A549 (cell line): ENCODE measurements around the gene UMODL1. TPM values are rescaled to one million over a fixed set of nuclear protein-coding genes. Genes with fewer than 3 reads are reported as not detected.

Source experiments
- ATAC-seq, 2 experiments: fragments of 200-7000 bp in 1 of 2; fragments of >200 bp in 1 of 2; cut with Nextera tagmentation in 1 of 2; cut with Tn5 transposase in 1 of 2; 3 replicates each; pipeline versions ENCODE4 v1.8.0 to v1.9.1; 2018 to 2020; ENCODE audit warnings: mild to moderate bottlenecking in 1 of 2, moderate library complexity in 1 of 2
- CTCF ChIA-PET: fragments of 300-600 bp; sonication (Branson Sonifier 250); formaldehyde crosslinking; extraction: SDS; loops from one replicate; lab custom pipeline; 2021; ENCODE audit warnings: antibody characterized with exemption, inconsistent platforms; lab: Yijun Ruan, JAX
- POLR2A ChIA-PET: fragments of 350-600 bp; formaldehyde crosslinking; extraction: SDS; loops from one replicate; lab custom pipeline; 2021; ENCODE audit warnings: antibody characterized with exemption, inconsistent platforms; lab: Yijun Ruan, JAX
- DNase-seq, 2 experiments: peaks; one replicate each; pipeline versions ENCODE4 v3.0.0 to v3.0.0-alpha.2; 2011 to 2016; ENCODE audit warnings: low read depth in 1 of 2, low spot score in 1 of 2
- FAIRE-seq: peaks from 2 replicates; lab custom pipeline; 2011; peaks lifted over from hg19 to GRCh38; lab: Jason Lieb, UNC
- H3K27ac ChIP-seq, 2 experiments: fragments of >200 bp; sonication (Bioruptor Twin); formaldehyde crosslinking; 3 replicates each; pipeline ENCODE4 v1.5.1; 2016 to 2017
- H3K4me1 ChIP-seq: fragments of >200 bp; sonication (Bioruptor Twin); formaldehyde crosslinking; 3 replicates; pipeline ENCODE4 v1.6.1; 2016
- H3K4me2 ChIP-seq: fragments of >200 bp; sonication (Bioruptor Twin); formaldehyde crosslinking; 3 replicates; pipeline ENCODE4 v1.6.1; 2016
- H3K4me3 ChIP-seq: fragments of >200 bp; sonication (Bioruptor Twin); formaldehyde crosslinking; 3 replicates; pipeline ENCODE4 v1.5.1; 2016
- H3K9me3 ChIP-seq: fragments of >200 bp; sonication (Bioruptor Twin); formaldehyde crosslinking; 3 replicates; pipeline ENCODE4 v1.6.1; 2016
- CHD2 ChIP-seq: fragments of 150-350 bp; IDR thresholded peaks from 2 replicates; pipeline ENCODE4 v1.6.1; 2014; ENCODE audit warnings: low read length; ENCODE audit not compliant: partially characterized antibody
- EHMT2 ChIP-seq: fragments of 200-600 bp; sonication (generic); IDR thresholded peaks from 2 replicates; pipeline ENCODE4 v1.6.1; 2016; ENCODE audit warnings: antibody characterized with exemption, low read depth, mild to moderate bottlenecking, moderate library complexity
- FOSB ChIP-seq: fragments of 250-450 bp; sonication (Bioruptor Pico); IDR thresholded peaks from 2 replicates; pipeline ENCODE4 v1.5.0; 2020; ENCODE audit warnings: mild to moderate bottlenecking, moderate library complexity
- HEYL ChIP-seq: fragments of 250-450 bp; sonication (Bioruptor Pico); IDR thresholded peaks from 2 replicates; pipeline ENCODE4 v1.8.0; 2021; ENCODE audit warnings: mild to moderate bottlenecking, moderate library complexity
- HOXA7 ChIP-seq: fragments of 250-450 bp; sonication (Bioruptor Pico); IDR thresholded peaks from 2 replicates; pipeline ENCODE4 v1.5.0; 2020; ENCODE audit warnings: mild to moderate bottlenecking, moderate library complexity
- HOXB13 ChIP-seq: fragments of 250-450 bp; sonication (Bioruptor Pico); IDR thresholded peaks from 2 replicates; pipeline ENCODE4 v1.5.0; 2020; ENCODE audit warnings: low read depth, mild to moderate bottlenecking, moderate library complexity
- MAZ ChIP-seq: fragments of 150-350 bp; IDR thresholded peaks from 2 replicates; pipeline ENCODE4 v1.6.1; 2014; ENCODE audit warnings: antibody characterized with exemption, low read depth, low read length, borderline replicate concordance
- MYC ChIP-seq: IDR thresholded peaks from 2 replicates; pipeline ENCODE4 v1.6.1; 2012; ENCODE audit warnings: mild to moderate bottlenecking, inconsistent platforms, low read length, improper control_type of control experiment, borderline replicate concordance
- NPAS2 ChIP-seq: fragments of 250-450 bp; sonication (Bioruptor Pico); IDR thresholded peaks from 2 replicates; pipeline ENCODE4 v1.8.0; 2022; ENCODE audit warnings: mild to moderate bottlenecking, moderate library complexity, borderline replicate concordance
- PHF8 ChIP-seq: fragments of 200-600 bp; sonication (generic); IDR thresholded peaks from 2 replicates; pipeline ENCODE4 v1.6.1; 2016; ENCODE audit warnings: low read depth, mild to moderate bottlenecking, antibody characterized with exemption, moderate library complexity, borderline replicate concordance
- POLR2A ChIP-seq: IDR thresholded peaks from 2 replicates; pipeline ENCODE4 v1.6.1; 2012; ENCODE audit warnings: mild to moderate bottlenecking, low read length
- POLR2AphosphoS2 ChIP-seq: conservative IDR thresholded peaks from 2 replicates; pipeline ENCODE4 v1.6.1; 2012; ENCODE audit warnings: low read length, improper control_type of control experiment, inconsistent platforms
- SREBF2 ChIP-seq: fragments of 450-650 bp; IDR thresholded peaks from 2 replicates; pipeline ENCODE4 v1.6.1; 2014; ENCODE audit warnings: mild to moderate bottlenecking, moderate library complexity
- TFCP2L1 ChIP-seq: fragments of 250-450 bp; sonication (Bioruptor Pico); IDR thresholded peaks from 2 replicates; pipeline ENCODE4 v1.5.0; 2021; ENCODE audit warnings: mild to moderate bottlenecking
- ZNF302 ChIP-seq: fragments of 250-450 bp; sonication (Bioruptor Pico); IDR thresholded peaks from 2 replicates; pipeline ENCODE4 v1.9.0; 2021; ENCODE audit warnings: inconsistent platforms, mild to moderate bottlenecking, moderate library complexity
- WGBS: methylation state at CpG from one replicate; pipeline ENCODE4 v1.1.6; 2017; ENCODE audit errors: missing lambda C conversion rate; 5-methylcytosine and 5-hydroxymethylcytosine counted together
- polyA plus RNA-seq, 4 experiments: library from polyadenylated mRNA; depleted of rRNA in 3 of 4; stranded (reverse); fragments of >200 nt; fragmentation: RNase III in 1 of 4; extraction: RNeasy Plus Mini Kit Qiagen cat#74134 plus additional on column Dnase treatment in 1 of 4; gene quantifications; 2 replicates in 3 of 4; 3 replicates in 1 of 4; pipeline ENCODE4 v1.2.3, GENCODE V29; 2011 to 2017
- TF ChIP-seq, protein P1 (sequence below): IDR thresholded peaks from 2 replicates; pipeline ENCODE4 v1.6.1; 2012
- TF ChIP-seq, protein P2 (sequence below): fragments of 450-650 bp; IDR thresholded peaks from 2 replicates; pipeline ENCODE4 v1.6.1; 2014; ENCODE audit warnings: antibody characterized with exemption

Gene UMODL1
- polyA plus RNA-seq, 2 of the 4 experiments (the other 2 are of a cell fraction): not detected

DNA sequence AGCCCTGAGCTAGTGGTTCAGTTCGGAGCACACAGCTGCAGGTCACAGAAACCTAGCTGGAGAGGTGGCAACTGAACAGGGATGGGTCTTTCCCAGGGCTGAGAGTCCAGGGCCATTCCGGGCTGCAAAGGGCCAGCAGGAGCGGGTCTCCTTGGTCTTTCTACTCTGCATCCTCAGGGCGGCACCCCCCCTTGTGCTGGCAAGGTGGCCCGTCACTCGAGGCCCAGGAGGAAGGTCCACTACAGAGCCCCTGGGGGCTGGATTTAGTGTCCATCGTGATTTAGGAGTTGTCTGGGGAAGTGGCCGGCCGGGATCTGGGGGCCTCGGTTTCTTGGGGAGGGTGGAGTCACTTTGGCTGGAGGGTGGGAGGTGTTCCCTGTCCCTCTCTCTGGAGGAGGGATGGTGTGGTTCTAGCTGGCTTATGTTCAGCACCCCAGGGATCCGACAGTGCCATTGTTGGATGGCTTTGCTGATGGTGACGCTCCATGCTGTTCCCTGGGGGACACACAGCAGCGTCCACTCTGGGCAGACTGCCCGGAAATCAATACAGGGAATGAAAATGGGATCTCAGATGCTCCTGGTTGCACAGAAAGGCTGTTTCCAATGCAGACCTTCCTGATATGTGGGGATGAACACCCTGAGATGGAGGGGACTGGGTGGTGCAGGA is 64.4 kb downstream of the UMODL1 start:
- ATAC-seq (no peak; a peak in 1 of 6 replicates), DNase-seq (no peak), FAIRE-seq (no peak)
- Histone ChIP-seq H3K4me3 (no peak overlapping the region), H3K4me1 (no peaks in the 10 kb centered on the region), H3K9me3 (no peaks in the 10 kb centered on the region), H3K4me2 (no peak overlapping the region), H3K27ac (no peak overlapping the region)
- 49% methylated on average over 7 of the region's 14 CpGs for WGBS
- ChIA-PET CTCF (interaction anchor here (7.2 kb wide), 1 partner anchor 10 kb away, joined by 35 read pairs; no protein-coding TSS in a partner anchor), POLR2A (no interaction called here)
- TF ChIP-seq, protein P1, sequence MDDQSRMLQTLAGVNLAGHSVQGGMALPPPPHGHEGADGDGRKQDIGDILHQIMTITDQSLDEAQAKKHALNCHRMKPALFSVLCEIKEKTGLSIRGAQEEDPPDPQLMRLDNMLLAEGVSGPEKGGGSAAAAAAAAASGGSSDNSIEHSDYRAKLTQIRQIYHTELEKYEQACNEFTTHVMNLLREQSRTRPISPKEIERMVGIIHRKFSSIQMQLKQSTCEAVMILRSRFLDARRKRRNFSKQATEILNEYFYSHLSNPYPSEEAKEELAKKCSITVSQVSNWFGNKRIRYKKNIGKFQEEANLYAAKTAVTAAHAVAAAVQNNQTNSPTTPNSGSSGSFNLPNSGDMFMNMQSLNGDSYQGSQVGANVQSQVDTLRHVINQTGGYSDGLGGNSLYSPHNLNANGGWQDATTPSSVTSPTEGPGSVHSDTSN: no peak
- TF ChIP-seq SREBF2 (no peak), CHD2 (no peak), HOXA7 (no peak), TFCP2L1 (CRISPR knock-in tag) (no peak), ZNF302 (CRISPR knock-in tag) (no peak), FOSB (CRISPR knock-in tag) (no peak), HOXB13 (CRISPR knock-in tag) (no peak), MAZ (no peak), EHMT2 (no peak), MYC (no peak), POLR2A (no peak), HEYL (CRISPR knock-in tag) (no peak)

DNA sequence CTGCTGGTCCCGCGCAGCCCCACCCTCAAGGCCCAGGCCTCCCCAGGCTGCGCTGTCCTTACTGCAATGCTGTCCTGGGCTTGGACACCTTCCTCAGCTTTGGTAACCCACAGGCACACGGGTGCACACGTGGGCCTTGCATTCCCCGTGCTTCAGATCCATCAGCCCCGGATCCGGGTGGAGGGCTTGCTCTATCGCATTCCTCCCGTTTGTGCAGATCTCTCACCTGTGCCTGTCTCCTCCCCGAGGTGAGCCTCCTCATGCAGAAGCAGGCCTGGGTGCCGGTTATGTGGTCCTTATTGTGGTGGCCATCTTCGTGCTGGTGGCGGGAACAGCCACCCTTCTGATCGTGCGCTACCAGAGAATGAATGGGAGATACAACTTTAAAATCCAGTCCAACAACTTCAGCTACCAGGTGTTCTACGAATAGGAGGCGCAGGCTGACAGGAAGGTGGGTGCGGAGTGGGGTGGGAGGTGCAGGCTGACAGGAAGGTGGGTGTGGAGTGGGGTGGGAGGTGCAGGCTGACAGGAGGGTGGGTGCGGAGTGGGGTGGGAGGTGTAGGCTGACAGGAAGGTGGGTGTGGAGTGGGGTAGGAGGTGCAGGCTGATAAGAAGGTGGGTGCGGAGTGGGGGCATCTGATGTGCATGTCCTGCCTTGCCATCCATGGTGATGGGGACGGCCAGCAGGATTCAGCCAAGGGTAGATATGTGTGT is 66.2 kb downstream of the UMODL1 start:
- Histone ChIP-seq H3K9me3 (no peaks in the 10 kb centered on the region), H3K4me3 (no peak overlapping the region), H3K27ac (no peak overlapping the region), H3K4me1 (no peaks in the 10 kb centered on the region), H3K4me2 (no peak overlapping the region)
- FAIRE-seq (no peak), DNase-seq (no peak), ATAC-seq (no peak)
- ChIA-PET CTCF (no interaction called here), POLR2A (no interaction called here)
- WGBS: 70% methylated on average over 7 of the region's 22 CpGs
- TF ChIP-seq POLR2AphosphoS2 (no peak), POLR2A (no peak), PHF8 (no peak), TFCP2L1 (CRISPR knock-in tag) (no peak), HOXA7 (no peak)

DNA sequence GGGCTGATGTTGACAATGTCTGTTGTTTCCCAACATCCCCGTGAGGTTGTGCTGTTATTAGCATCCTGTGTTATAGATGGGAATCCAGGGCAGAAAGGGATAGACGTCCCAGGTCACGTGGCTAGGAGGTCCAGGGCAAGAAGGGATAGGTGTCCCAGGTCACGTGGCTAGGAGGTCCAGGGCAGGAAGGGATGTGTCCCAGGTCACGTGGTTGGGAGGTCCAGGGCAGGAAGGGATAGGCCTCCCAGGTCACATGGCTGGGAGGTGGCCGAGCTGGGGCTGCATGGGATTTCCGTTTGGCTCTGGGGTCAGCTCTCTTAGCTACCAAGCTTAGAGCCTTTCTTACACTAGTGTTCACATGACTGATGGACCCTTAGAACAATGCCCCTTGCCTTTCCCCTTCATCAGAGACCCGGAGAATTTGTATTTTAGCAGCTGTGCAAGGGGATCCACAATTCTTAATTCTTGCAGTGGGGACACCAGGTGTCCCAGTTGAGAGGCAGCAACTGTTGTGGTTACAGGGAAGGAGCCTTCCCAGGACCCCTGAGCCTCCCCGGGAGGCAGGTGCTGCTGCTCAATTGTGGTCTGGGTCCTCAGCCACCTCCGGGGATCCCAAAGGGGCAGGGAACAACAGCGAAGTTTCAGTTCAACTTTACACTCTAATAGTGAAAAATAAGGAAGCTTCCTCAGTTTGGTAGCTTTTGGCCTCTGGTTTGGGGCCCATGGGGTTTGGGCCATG is 69.2 kb downstream of the UMODL1 start:
- FAIRE-seq (no peak), DNase-seq (no peak), ATAC-seq (no peak)
- TF ChIP-seq, protein P2, sequence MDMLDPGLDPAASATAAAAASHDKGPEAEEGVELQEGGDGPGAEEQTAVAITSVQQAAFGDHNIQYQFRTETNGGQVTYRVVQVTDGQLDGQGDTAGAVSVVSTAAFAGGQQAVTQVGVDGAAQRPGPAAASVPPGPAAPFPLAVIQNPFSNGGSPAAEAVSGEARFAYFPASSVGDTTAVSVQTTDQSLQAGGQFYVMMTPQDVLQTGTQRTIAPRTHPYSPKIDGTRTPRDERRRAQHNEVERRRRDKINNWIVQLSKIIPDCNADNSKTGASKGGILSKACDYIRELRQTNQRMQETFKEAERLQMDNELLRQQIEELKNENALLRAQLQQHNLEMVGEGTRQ: peak; percentile 77
- TF ChIP-seq NPAS2 (CRISPR knock-in tag): no peak
- POLR2A ChIA-PET: no interaction called here
- 65% methylated on average over 8 of the region's 11 CpGs for WGBS
- H3K4me3 ChIP-seq: no peak overlapping the region
- H3K4me1 ChIP-seq: no peaks in the 10 kb centered on the region
- CTCF ChIA-PET: interaction anchor here (0.6 to 1.4 kb wide), 4 partner anchors 8 to 310 kb away, joined by 3 to 4 read pairs (median 3); no protein-coding TSS in a partner anchor
- H3K27ac ChIP-seq: no peak overlapping the region
- no peak overlapping the region for H3K4me2 ChIP-seq
- H3K9me3 ChIP-seq: no peaks in the 10 kb centered on the region
